ENCODE data around the gene TRIM6. TPM values are rescaled to one million over a fixed set of nuclear protein-coding genes. Genes with fewer than 3 reads are reported as not detected.

The TRIM6 gene
- total and polyA plus RNA-seq, 9 of the 15 experiments (the other 6 are each of a cell fraction or from before 2014, with no cell fraction given): 5.0 to 11.8 (median 8.7) TPM

GRCh38 chr11:5591613-5592012 is 4.8 kb upstream of the TRIM6 start (continued):
- TF ChIP-seq VEZF1 (CRISPR knock-in tag; IDR thresholded peaks at IDR 0.05) (no peak), SOX6 (IDR thresholded peaks at IDR 0.05) (no peak)

- CTCF ChIA-PET (ENCODE audit: low intra/inter-chr PET ratio): no interaction called here
- Histone ChIP-seq H3K79me2 (ENCODE audit: control insufficient read depth, insufficient read depth, low read length) (0 out of 3 replicates have a peak, but pooled peaks cover 2% of the 10 kb centered on the region), H3K9me3 (replicated peaks; ENCODE audit: control insufficient read depth, insufficient read depth, low read depth, low read length) (no peaks in the 10 kb centered on the region; the same call in 1 of the 2 replicates), H3K27me3 (ENCODE audit: control insufficient read depth in 2 of 2, insufficient read depth in 2 of 2, low read length in 2 of 2) (no peaks in the 10 kb centered on the region), H4K20me1 (replicated peaks; ENCODE audit: control insufficient read depth, insufficient read depth, low read length) (no peaks in the 10 kb centered on the region), H2AFZ (ENCODE audit: low read depth, low read length) (no peak overlapping the region), H3K9me1 (ENCODE audit: control insufficient read depth, insufficient read depth, low read length) (no peaks in the 10 kb centered on the region), H3K4me2 (ENCODE audit: insufficient read depth, low read length) (no peak overlapping the region), H3K36me3 (ENCODE audit: control insufficient read depth, insufficient read depth, low read length) (no peaks in the 10 kb centered on the region; the same call in 2 of the 3 replicates), H3K4me3 (no peak overlapping the region), H3K27ac (ENCODE audit: extremely low read depth, low read depth, low read length) (no peak overlapping the region), H3K9ac (ENCODE audit: insufficient read depth in 1 of 2, low read depth in 2 of 2, low read length in 2 of 2) (no peak overlapping the region), H3K4me1 (replicated peaks in 1 of 2; ENCODE audit: control insufficient read depth in 2 of 2, insufficient read depth in 2 of 2, low read length in 2 of 2) (peaks cover 6 to 18% of the 10 kb centered on the region in 2 experiments; a peak in 4 of 5 replicates)
- FAIRE-seq: no peak
- TF ChIP-seq RBM25 (IDR thresholded peaks at IDR 0.05; ENCODE audit: low read depth, low read length, severe bottlenecking): no peak
- no peak for TF ChIP-seq KAT7 (CRISPR knock-in tag; IDR thresholded peaks at IDR 0.05; ENCODE audit: borderline replicate concordance)
- no peak for TF ChIP-seq GATAD2B (IDR thresholded peaks at IDR 0.05; ENCODE audit: borderline replicate concordance)
- no peak for TF ChIP-seq HNRNPK (IDR thresholded peaks at IDR 0.05; ENCODE audit: low read depth, low read length, poor library complexity, severe bottlenecking)
- no peak for TF ChIP-seq CREBBP (IDR thresholded peaks at IDR 0.05; ENCODE audit: low read depth, low read length)
- no peak for TF ChIP-seq MAFG (tag; conservative IDR thresholded peaks at IDR 0.05)
- no peak for DNase-seq (ENCODE audit: extremely low read depth in 1 of 4, low spot score in 3 of 4)
- POLR2A ChIA-PET: interaction anchor here (1.0 to 2.1 kb wide), 2 partner anchors 13 to 87 kb away, joined by 3 to 7 read pairs; no protein-coding TSS in a partner anchor
- no peak for ATAC-seq
- in situ Hi-C loops (cut with MboI) (no loop called here), intact Hi-C loops (cut with micrococcal nuclease) (loop anchor here (10.0 kb wide), 2 partner anchors 88 to 308 kb away; partner anchors contain the start of gene UBQLN3)
- BruUV-seq (replicated peaks): no TSS peak
- 83% methylated on average over 4 of the region's 5 CpGs for WGBS (ENCODE audit: insufficient coverage, low coverage, missing lambda C conversion rate)
Measured at GRCh38 chr11:5592615-5593014, 3.8 kb upstream of the TRIM6 start.
